ENCODE data around the gene MAMSTR. TPM values are rescaled to one million over a fixed set of nuclear protein-coding genes. Genes with fewer than 3 reads are reported as not detected.
"Not testable (repeated sequence)": the region's sequence is repeated elsewhere in the genome, so short reads cannot be mapped to it uniquely, and the experiment has no call there.

MAMSTR gene
- total and polyA plus RNA-seq, 9 donors: 1.3 to 17.1 (median 10.7) TPM

- Histone ChIP-seq H3K27me3 (no peaks in the 10 kb centered on the region), H3K27ac (no peak overlapping the region), H3K9me3 (no peaks in the 10 kb centered on the region), H3K36me3 (no peaks in the 10 kb centered on the region), H3K4me1 (ENCODE audit: insufficient read depth) (peaks cover 2% of the 10 kb centered on the region), H3K4me3 (no peak overlapping the region)
- TF ChIP-seq POLR2A (IDR thresholded peaks at IDR 0.05) (no peak), EP300 (IDR thresholded peaks at IDR 0.05) (no peak), CTCF (IDR thresholded peaks at IDR 0.05) (no peak)
- 78 to 87% (median 78%) methylated on average over 36 to 45 of the region's 45 CpGs for WGBS, 3 donors
- DNase-seq: peak in 1 of 5 donors; percentile 41
- intact Hi-C loops (cut with DNase I): no loop called here
These were observed 38.9 kb downstream of the MAMSTR start for GRCh38 chr19:48680436-48681126.

DNA sequence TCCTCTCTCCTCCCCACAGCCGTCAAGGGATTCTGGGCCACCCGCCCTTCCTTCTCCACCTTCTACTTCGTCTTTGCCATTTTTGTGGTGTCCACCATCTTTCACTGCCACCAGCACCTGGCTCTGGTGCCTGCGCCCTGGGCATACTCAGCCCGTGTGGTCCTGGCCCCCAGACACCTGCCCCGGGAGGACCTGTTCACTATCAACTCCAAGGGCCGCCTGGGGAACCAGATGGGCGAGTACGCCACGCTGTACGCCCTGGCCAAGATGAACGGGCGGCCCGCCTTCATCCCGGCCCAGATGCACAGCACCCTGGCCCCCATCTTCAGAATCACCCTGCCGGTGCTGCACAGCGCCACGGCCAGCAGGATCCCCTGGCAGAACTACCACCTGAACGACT, 39.5 kb downstream of the MAMSTR start:
- H3K9me3 ChIP-seq; H3K4me3 ChIP-seq; intact Hi-C loops (cut with DNase I); DNase-seq; H3K36me3 ChIP-seq; H3K4me1 ChIP-seq (ENCODE audit: insufficient read depth); H3K27me3 ChIP-seq; H3K27ac ChIP-seq: not testable (repeated sequence)
- WGBS, 3 donors: 93 to 94% (median 93%) methylated on average over 19 of the region's 19 CpGs

DNA sequence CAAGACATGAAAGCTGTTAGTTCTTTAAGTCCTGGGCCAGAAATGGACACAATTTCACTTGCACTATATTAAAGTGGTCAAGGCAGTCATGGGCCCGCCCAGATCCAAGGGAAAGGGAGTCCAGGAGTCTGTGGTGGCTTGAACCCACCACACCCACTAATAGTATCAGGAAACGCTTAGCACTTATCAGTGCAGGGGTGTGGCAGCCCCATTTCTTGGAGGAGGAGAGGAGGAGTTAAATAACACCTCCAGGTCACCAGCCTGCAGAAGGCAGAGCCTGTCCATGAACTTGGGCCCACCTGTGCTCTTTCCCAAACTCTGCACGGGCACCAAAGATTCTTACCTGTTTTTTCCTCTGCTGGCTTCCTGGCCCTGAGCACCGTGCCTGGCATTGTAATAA, 41.3 kb downstream of the MAMSTR start:
- no peaks in the 10 kb centered on the region for H3K9me3 ChIP-seq
- peaks cover 5% of the 10 kb centered on the region for H3K4me1 ChIP-seq (ENCODE audit: insufficient read depth)
- intact Hi-C loops (cut with DNase I): loop anchor here in 2 of 4 donors (5.0 kb wide), 2 partner anchors 34 to 59 kb away; no protein-coding TSS in a partner anchor
- H3K27ac ChIP-seq: no peak overlapping the region
- no peaks in the 10 kb centered on the region for H3K27me3 ChIP-seq
- DNase-seq: no peak
- TF ChIP-seq POLR2A (IDR thresholded peaks at IDR 0.05): no peak
- no peak for TF ChIP-seq CTCF (IDR thresholded peaks at IDR 0.05)
- TF ChIP-seq EP300 (IDR thresholded peaks at IDR 0.05): no peak
- WGBS, 3 donors: 67 to 70% (median 67%) methylated on average over 4 of the region's 4 CpGs
- H3K36me3 ChIP-seq: no peaks in the 10 kb centered on the region
- no peak overlapping the region for H3K4me3 ChIP-seq

- Histone ChIP-seq H3K4me3 (no peak overlapping the region), H3K36me3 (no peaks in the 10 kb centered on the region), H3K27ac (no peak overlapping the region), H3K4me1 (ENCODE audit: insufficient read depth) (peaks cover 5% of the 10 kb centered on the region), H3K27me3 (no peaks in the 10 kb centered on the region), H3K9me3 (no peaks in the 10 kb centered on the region)
- 89 to 91% (median 90%) methylated on average over 13 of the region's 13 CpGs for WGBS, 3 donors
- no peak for DNase-seq
- no peak for TF ChIP-seq POLR2A (IDR thresholded peaks at IDR 0.05)
- TF ChIP-seq CTCF (IDR thresholded peaks at IDR 0.05): no peak
- TF ChIP-seq EP300 (IDR thresholded peaks at IDR 0.05): no peak
- intact Hi-C loops (cut with DNase I): loop anchor here in 2 of 4 donors (5.0 kb wide), 2 partner anchors 35 to 60 kb away; no protein-coding TSS in a partner anchor
These were observed 42.6 kb downstream of the MAMSTR start for GRCh38 chr19:48676887-48677286.

DNA sequence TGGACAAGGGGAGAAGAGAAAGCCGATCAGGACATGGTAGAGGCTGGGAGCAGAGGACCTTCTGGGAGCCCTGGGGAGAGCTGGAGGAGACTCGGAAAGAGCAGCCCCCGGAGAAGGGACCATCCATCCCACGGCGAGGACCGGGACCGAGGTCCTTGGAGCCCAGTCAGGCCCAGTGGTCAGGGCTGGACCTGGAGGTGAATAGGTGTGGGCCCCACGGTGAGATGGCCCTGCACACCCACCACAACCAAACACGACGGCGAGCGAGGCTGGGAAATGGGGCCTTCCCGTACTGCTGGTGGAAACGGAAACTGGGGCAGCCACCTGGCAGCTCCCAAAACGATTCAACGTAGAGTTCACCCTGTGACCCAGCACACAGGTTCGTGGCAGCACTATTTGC, 43.0 kb downstream of the MAMSTR start:
- H3K9me3 ChIP-seq: no peaks in the 10 kb centered on the region
- H3K4me1 ChIP-seq (ENCODE audit: insufficient read depth): peaks cover 5% of the 10 kb centered on the region
- 90 to 92% (median 91%) methylated on average over 17 of the region's 17 CpGs for WGBS, 3 donors
- no peak for DNase-seq
- intact Hi-C loops (cut with DNase I): loop anchor here in 2 of 4 donors (5.0 kb wide), 2 partner anchors 36 to 61 kb away; no protein-coding TSS in a partner anchor
- no peaks in the 10 kb centered on the region for H3K36me3 ChIP-seq
- no peak overlapping the region for H3K27ac ChIP-seq
- H3K4me3 ChIP-seq: no peak overlapping the region
- H3K27me3 ChIP-seq: no peaks in the 10 kb centered on the region
- TF ChIP-seq POLR2A (IDR thresholded peaks at IDR 0.05) (no peak), CTCF (IDR thresholded peaks at IDR 0.05) (no peak), EP300 (IDR thresholded peaks at IDR 0.05) (no peak)

Measured in ovary (tissue), 9 donors.